Nephron progenitor cell (in vitro differentiated cells): ENCODE results near the gene NMNAT3.

Experiments
- DNase-seq: peaks from one replicate; pipeline ENCODE4 v3.0.0; 2021
- H3K27ac Mint-ChIP-seq: 2 replicates; pipeline ENCODE4 v1.8.0; 2021; ENCODE audit warnings: mild to moderate bottlenecking, moderate library complexity, mixed read lengths
- H3K27me3 Mint-ChIP-seq: 2 replicates; pipeline ENCODE4 v1.8.0; 2021; ENCODE audit warnings: mild to moderate bottlenecking, low read depth, mixed read lengths; ENCODE audit not compliant: poor library complexity
- H3K36me3 Mint-ChIP-seq: 2 replicates; pipeline ENCODE4 v1.8.0; 2021; ENCODE audit warnings: low read depth, mixed read lengths
- H3K4me1 Mint-ChIP-seq: 2 replicates; pipeline ENCODE4 v1.8.0; 2021; ENCODE audit warnings: mixed read lengths
- H3K4me3 Mint-ChIP-seq: 2 replicates; pipeline ENCODE4 v1.8.0; 2021; ENCODE audit warnings: mild to moderate bottlenecking, moderate library complexity, mixed read lengths
- H3K9me3 Mint-ChIP-seq: 2 replicates; pipeline ENCODE4 v1.8.0; 2021; ENCODE audit warnings: mild to moderate bottlenecking, moderate library complexity, mixed read lengths
- TF ChIP-seq, protein P1 (sequence below): fragments of 200-600 bp; sonication (generic); IDR thresholded peaks from 2 replicates; pipeline ENCODE4 v1.5.0; 2021; ENCODE audit warnings: antibody characterized with exemption

NMNAT3 gene

DNA sequence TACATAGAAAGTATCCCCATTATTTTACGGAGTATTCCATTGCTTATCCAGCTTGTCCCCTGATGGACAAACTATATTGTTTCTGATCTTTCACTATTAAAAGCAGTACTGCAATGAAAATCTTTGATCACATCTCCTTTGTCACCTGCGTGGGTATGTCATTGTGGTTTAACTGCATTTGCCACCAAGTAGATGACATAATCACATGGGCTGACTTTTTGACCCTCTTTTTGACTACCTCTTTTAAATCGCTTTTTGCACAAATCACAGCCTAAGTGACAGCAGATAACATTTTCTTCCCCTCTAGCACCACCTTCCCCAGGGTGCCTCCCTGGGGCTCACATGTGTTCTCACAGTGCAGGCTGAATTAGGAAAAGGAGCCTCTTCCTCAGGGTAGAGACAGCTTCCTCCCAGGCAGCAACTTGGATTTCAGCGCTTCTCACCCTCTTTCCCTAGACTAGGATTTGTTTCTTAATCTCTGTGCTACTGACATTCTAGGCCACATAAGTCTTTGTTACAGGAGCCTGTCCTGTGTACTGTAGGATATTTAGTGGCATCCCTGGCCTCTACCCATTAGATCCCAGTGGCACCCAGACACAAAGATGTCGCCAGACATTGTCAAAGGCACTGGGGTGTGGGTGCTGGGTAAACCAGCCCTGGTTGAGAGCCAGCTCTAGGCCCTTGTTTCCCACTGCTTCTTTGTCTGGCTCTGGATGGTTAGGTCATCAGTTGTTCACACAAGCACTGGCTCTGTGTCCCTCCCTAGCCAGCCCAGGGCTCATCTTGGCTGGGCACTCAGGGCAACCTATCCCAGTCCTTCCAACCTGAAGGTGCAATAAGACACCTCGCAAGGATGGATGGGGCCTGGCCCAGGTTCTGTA lies 136.9 kb downstream of the NMNAT3 start:
- H3K27me3 Mint-ChIP-seq = peaks cover 2% of the 10 kb centered on the region
- peak overlapping the region; percentile 97 for H3K27ac Mint-ChIP-seq
- peaks cover 5% of the 10 kb centered on the region for H3K9me3 Mint-ChIP-seq
- H3K4me3 Mint-ChIP-seq = peak overlapping the region; percentile 89
- H3K4me1 Mint-ChIP-seq = peaks cover 63% of the 10 kb centered on the region
- peaks cover 41% of the 10 kb centered on the region for H3K36me3 Mint-ChIP-seq
- TF ChIP-seq, protein P1, sequence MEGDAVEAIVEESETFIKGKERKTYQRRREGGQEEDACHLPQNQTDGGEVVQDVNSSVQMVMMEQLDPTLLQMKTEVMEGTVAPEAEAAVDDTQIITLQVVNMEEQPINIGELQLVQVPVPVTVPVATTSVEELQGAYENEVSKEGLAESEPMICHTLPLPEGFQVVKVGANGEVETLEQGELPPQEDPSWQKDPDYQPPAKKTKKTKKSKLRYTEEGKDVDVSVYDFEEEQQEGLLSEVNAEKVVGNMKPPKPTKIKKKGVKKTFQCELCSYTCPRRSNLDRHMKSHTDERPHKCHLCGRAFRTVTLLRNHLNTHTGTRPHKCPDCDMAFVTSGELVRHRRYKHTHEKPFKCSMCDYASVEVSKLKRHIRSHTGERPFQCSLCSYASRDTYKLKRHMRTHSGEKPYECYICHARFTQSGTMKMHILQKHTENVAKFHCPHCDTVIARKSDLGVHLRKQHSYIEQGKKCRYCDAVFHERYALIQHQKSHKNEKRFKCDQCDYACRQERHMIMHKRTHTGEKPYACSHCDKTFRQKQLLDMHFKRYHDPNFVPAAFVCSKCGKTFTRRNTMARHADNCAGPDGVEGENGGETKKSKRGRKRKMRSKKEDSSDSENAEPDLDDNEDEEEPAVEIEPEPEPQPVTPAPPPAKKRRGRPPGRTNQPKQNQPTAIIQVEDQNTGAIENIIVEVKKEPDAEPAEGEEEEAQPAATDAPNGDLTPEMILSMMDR = no peak
- DNase-seq = no peak

DNA sequence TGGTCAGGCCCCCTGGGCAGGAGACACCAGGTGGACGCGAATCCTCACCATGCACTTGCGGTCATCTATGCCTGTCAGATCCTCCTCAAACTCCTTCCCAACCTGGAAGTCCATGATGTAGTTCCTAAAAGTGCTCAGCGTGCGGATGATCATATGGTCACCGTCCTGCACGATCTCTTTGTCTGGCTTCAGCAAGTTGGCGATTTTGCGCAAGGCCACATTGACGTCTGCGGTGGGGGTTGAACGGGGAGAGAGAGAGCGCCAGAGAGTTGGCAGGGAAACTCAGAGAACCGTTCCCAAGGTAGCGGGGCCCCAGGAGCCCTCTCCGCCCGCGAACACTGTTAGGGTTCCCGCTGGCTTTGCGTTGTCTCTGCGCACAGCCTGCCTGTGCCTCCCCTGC lies 139.0 kb downstream of the NMNAT3 start:
- H3K4me1 Mint-ChIP-seq = peaks cover 84% of the 10 kb centered on the region

DNA sequence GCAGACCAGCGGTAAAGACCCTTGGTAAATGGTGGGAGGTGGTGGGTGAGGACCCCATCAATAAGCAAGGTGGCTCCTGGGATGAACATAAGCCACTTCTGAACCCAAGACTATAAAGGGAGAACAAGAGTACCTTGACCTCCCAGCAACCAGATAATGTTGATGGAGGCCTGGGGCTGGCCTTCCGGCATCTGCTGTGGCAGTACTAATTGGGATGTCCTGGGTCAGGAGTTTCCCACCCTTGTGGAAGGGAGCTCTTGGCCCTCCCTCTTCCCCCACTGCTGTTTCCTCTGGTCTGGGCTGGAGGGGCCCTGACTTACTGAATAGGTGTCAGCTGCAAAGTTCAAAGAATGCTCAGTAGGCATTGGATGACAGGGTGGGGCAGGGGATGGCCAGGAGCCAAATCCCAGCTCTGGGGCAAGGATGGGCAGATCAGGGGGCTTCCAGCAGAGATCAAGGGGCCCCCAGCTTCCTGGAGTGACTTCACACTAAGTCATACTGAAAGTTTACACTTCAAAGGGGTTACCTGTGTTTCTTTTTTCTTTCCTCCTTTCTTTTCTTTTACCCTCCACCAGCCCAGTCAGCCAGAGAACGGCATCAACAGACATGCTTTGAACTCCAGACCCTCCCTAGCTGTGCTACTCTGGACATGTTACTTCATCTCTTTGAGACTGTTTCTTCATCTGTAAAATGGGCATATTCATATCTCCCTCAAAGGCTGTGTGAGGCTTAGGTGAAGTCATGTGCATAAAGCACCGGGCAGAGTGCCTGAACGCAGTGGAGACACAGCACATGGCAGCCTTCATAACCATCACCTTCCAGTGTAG lies 139.8 kb downstream of the NMNAT3 start:
- TF ChIP-seq, protein P1 = no peak
- no peaks in the 10 kb centered on the region for H3K9me3 Mint-ChIP-seq
- peaks cover 2% of the 10 kb centered on the region for H3K27me3 Mint-ChIP-seq
- DNase-seq = no peak
- H3K4me1 Mint-ChIP-seq = peaks cover 91% of the 10 kb centered on the region
- H3K27ac Mint-ChIP-seq = peak overlapping the region; percentile 71
- peaks cover 29% of the 10 kb centered on the region for H3K36me3 Mint-ChIP-seq
- H3K4me3 Mint-ChIP-seq = peak overlapping the region; percentile 89

More for the DNA sequence above, 139.0 kb downstream of the NMNAT3 start:
- TF ChIP-seq, protein P1 = no peak
- Mint-ChIP-seq H3K9me3 (no peaks in the 10 kb centered on the region), H3K27me3 (peaks cover 2% of the 10 kb centered on the region), H3K4me3 (peak overlapping the region; percentile 89), H3K27ac (peak overlapping the region; percentile 71), H3K36me3 (peaks cover 30% of the 10 kb centered on the region)
- DNase-seq = peak; percentile 41

DNA sequence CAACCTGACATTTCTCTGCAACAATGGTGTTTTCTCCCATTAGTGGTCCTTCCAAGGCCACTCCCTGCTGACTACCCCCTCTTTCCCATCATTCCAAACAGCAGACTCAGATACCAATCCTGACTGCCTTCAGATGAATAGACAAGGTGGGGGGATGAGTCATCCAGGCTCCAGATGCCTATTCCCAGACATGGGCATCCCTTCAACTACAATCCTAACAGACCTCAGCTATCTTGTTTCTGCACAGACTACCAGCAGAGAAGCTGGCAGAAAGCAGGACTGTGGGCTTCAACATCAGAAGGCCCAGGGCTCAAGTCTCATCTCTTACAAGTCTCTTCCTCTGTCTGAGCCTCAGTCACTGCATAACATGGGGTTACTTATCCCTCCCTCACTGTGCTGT lies 140.4 kb downstream of the NMNAT3 start:
- DNase-seq = no peak
- Mint-ChIP-seq H3K27me3 (peaks cover 2% of the 10 kb centered on the region), H3K4me1 (peaks cover 92% of the 10 kb centered on the region), H3K9me3 (no peaks in the 10 kb centered on the region), H3K27ac (peak overlapping the region; percentile 99), H3K4me3 (peak overlapping the region; percentile 89), H3K36me3 (peaks cover 23% of the 10 kb centered on the region)
- TF ChIP-seq, protein P1 = no peak

DNA sequence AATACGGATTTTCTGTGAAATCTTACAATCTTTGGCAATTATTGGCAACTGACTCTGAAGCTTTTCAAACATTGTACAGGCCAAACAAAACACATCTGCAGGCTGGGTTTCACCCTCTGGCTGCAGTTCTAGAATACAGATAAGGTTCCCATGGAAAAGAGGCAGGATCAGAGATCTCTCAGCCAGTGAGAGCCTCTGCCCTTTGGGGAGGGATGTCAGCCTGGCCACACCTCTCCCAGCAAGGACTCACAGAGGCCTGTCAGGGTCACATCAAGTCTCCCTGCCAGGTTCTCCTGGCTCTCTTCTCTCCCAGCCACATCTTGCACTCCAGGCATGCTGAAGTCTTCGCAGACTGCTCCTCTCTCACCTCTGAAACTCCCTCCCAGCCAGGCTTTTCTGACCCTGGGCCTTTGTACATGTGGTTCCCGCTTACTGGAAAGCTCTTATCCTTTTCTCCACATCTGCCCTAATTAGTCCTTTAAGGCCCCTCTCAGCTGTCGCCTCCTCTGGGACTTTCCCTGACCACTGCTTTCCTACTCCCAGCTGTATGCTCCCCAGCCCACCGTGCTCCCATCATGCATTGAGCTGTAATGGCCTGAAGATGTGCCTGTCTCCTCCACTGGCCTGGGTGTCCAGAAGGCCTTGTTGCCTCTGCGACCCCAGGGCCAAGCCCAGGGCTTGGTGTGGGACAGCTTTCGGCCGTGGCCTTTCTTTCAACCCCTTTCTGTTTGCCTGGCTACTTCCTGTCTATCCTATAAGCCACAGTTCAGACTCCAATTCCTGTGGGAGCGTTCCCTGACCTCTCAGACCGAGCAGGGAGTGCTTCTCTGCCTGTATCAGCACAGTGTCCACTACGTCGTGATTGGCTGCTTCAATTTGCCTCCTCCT lies 142.5 kb downstream of the NMNAT3 start:
- DNase-seq = peak; percentile 25
- Mint-ChIP-seq H3K36me3 (peaks cover 31% of the 10 kb centered on the region), H3K27me3 (peaks cover 2% of the 10 kb centered on the region), H3K4me1 (peaks cover 91% of the 10 kb centered on the region), H3K4me3 (peak overlapping the region; percentile 55), H3K9me3 (no peaks in the 10 kb centered on the region), H3K27ac (peak overlapping the region; percentile 99)
- TF ChIP-seq, protein P1 = no peak
